Tibial nerve (tissue), 4 donors: ENCODE measurements around the gene BRS3. TPM values are rescaled to one million over a fixed set of nuclear protein-coding genes. Genes with fewer than 3 reads are reported as not detected.
A peak's percentile ranks its signal among the peaks of the same experiment; 100 is the strongest.

Experiments
- DNase-seq, 2 donors: peaks; one replicate each; pipeline ENCODE4 v3.0.0-alpha.2; 2019; ENCODE audit warnings: low spot score in 2 of 2
- H3K27ac ChIP-seq, 4 donors: fragments of 200-600 bp; sonication (generic) in 3 of 4; one replicate each; pipeline ENCODE4 v1.5.1; 2017 to 2019; ENCODE audit warnings: mild to moderate bottlenecking in 1 of 4
- H3K27me3 ChIP-seq, 2 donors: fragments of 200-600 bp; sonication (generic) in 1 of 2; one replicate each; pipeline versions ENCODE4 v1.5.1 to v1.6.0; 2017 to 2019
- H3K36me3 ChIP-seq, 3 donors: fragments of 200-600 bp; sonication (generic); one replicate each; pipeline ENCODE4 v1.5.1; 2018 to 2019
- H3K4me1 ChIP-seq, 4 donors: fragments of 200-600 bp; sonication (generic) in 3 of 4; one replicate each; pipeline ENCODE4 v1.5.1; 2017 to 2019
- H3K4me3 ChIP-seq, 4 donors: fragments of 200-600 bp; sonication (generic) in 3 of 4; one replicate each; pipeline ENCODE4 v1.5.1; 2017 to 2019; ENCODE audit warnings: mild to moderate bottlenecking in 1 of 4, moderate library complexity in 1 of 4
- H3K9me3 ChIP-seq, 4 donors: fragments of 200-600 bp; sonication (generic) in 3 of 4; one replicate each; pipeline ENCODE4 v1.5.1; 2017 to 2019
- CTCF ChIP-seq, 5 experiments: fragments of 200-600 bp in 3 of 5; fragments of 450-650 bp in 2 of 5; sonication (generic) in 3 of 5; IDR thresholded peaks; one replicate each; pipeline ENCODE4 v1.5.1; 2016 to 2019; ENCODE audit warnings: antibody characterized with exemption in 5 of 5, mild to moderate bottlenecking in 3 of 5, moderate library complexity in 2 of 5
- EP300 ChIP-seq, 2 donors: sonication (generic); formaldehyde crosslinking; IDR thresholded peaks; one replicate each; pipeline ENCODE4 v1.6.1; 2017; ENCODE audit warnings: antibody characterized with exemption in 2 of 2, mild to moderate bottlenecking in 1 of 2
- POLR2A ChIP-seq, 2 donors: fragments of 450-650 bp; IDR thresholded peaks; one replicate each; pipeline ENCODE4 v1.6.1; 2017; ENCODE audit warnings: antibody characterized with exemption in 2 of 2, mild to moderate bottlenecking in 2 of 2, moderate library complexity in 2 of 2
- WGBS, 2 donors: methylation state at CpG; one replicate each; pipeline ENCODE4 v1.1.5; 2018; 5-methylcytosine and 5-hydroxymethylcytosine counted together
- total RNA-seq, 4 donors: library from RNA; depleted of rRNA; stranded (reverse); fragments of >200 nt; gene quantifications; one replicate each; pipeline ENCODE4 v1.1.0, GENCODE V29; 2016

BRS3 gene
- total RNA-seq, 4 donors from 2014 or later, result not detected

GRCh38 chrX:136497556-136498052 is 9.9 kb downstream of the BRS3 start, which contains the start of gene HTATSF1:
Gene HTATSF1, plus strand, starts transcription at chrX:136497592. Its CDS starts 93 bp downstream, at chrX:136497685.
- peaks cover 0 to 12% (median 0%) of the 10 kb centered on the region in 3 donors for H3K36me3 ChIP-seq
- TF ChIP-seq POLR2A (IDR thresholded peaks at IDR 0.05) (no peak), EP300 (IDR thresholded peaks at IDR 0.05) (peak in 1 of 2 donors; percentile 56)
- H3K4me3 ChIP-seq, result peak within 1 kb of the TSS; percentile 38 to 69 (median 58)
- H3K9me3 ChIP-seq, result no peaks in the 10 kb centered on the region
- no peak for DNase-seq
- peak within 1 kb of the TSS; percentile 93 to 99 (median 93) for H3K27ac ChIP-seq
- no peaks in the 10 kb centered on the region for H3K27me3 ChIP-seq
- 3 to 52% methylated on average over 4 to 33 of the region's 35 CpGs for WGBS, 2 donors
- peaks cover 0 to 21% (median 0%) of the 10 kb centered on the region in 4 donors for H3K4me1 ChIP-seq

GRCh38 chrX:136519069-136519468 is 31.3 kb downstream of the BRS3 start:
- no peak for DNase-seq
- TF ChIP-seq CTCF (IDR thresholded peaks at IDR 0.05) (no peak), POLR2A (IDR thresholded peaks at IDR 0.05) (no peak), EP300 (IDR thresholded peaks at IDR 0.05) (no peak)
- no peaks in the 10 kb centered on the region for H3K36me3 ChIP-seq
- peaks cover 0 to 14% of the 10 kb centered on the region in 2 donors for H3K27me3 ChIP-seq
- H3K9me3 ChIP-seq, result no peaks in the 10 kb centered on the region
- no peak overlapping the region for H3K4me3 ChIP-seq
- H3K4me1 ChIP-seq, result no peaks in the 10 kb centered on the region
- no peak overlapping the region for H3K27ac ChIP-seq
- WGBS, 2 donors, result 70 to 81% methylated on average over 5 of the region's 5 CpGs

- H3K27ac ChIP-seq, result no peak overlapping the region
- TF ChIP-seq POLR2A (IDR thresholded peaks at IDR 0.05), result no peak
- TF ChIP-seq CTCF (IDR thresholded peaks at IDR 0.05), result no peak
- no peak for TF ChIP-seq EP300 (IDR thresholded peaks at IDR 0.05)
- H3K36me3 ChIP-seq, result no peaks in the 10 kb centered on the region
- DNase-seq, result no peak
- H3K4me1 ChIP-seq, result peaks cover 0 to 12% (median 0%) of the 10 kb centered on the region in 4 donors
- no peak overlapping the region for H3K4me3 ChIP-seq
- H3K9me3 ChIP-seq, result no peaks in the 10 kb centered on the region
- peaks cover 0 to under 1% of the 10 kb centered on the region in 2 donors for H3K27me3 ChIP-seq
Measured at GRCh38 chrX:136523770-136524169, 36.0 kb downstream of the BRS3 start.

- Histone ChIP-seq H3K27me3 (no peaks in the 10 kb centered on the region), H3K36me3 (no peaks in the 10 kb centered on the region), H3K4me3 (no peak overlapping the region), H3K9me3 (no peaks in the 10 kb centered on the region), H3K4me1 (peaks cover 0 to 12% (median 0%) of the 10 kb centered on the region in 4 donors), H3K27ac (peak overlapping the region in 1 of 4 donors; percentile 50)
- peak; percentile 14 to 57 for DNase-seq
- 14 to 37% methylated on average over 2 of the region's 2 CpGs for WGBS, 2 donors
- TF ChIP-seq POLR2A (IDR thresholded peaks at IDR 0.05), result no peak
- no peak for TF ChIP-seq EP300 (IDR thresholded peaks at IDR 0.05)
- TF ChIP-seq CTCF (IDR thresholded peaks at IDR 0.05), result no peak
Measured at GRCh38 chrX:136525738-136526606, 38.2 kb downstream of the BRS3 start.

- Histone ChIP-seq H3K9me3 (no peaks in the 10 kb centered on the region), H3K4me3 (no peak overlapping the region), H3K4me1 (peaks cover 0 to 12% (median 0%) of the 10 kb centered on the region in 4 donors), H3K36me3 (no peaks in the 10 kb centered on the region), H3K27me3 (peaks cover 0 to 7% of the 10 kb centered on the region in 2 donors), H3K27ac (no peak overlapping the region)
- no peak for DNase-seq
- TF ChIP-seq EP300 (IDR thresholded peaks at IDR 0.05), result no peak
- no peak for TF ChIP-seq POLR2A (IDR thresholded peaks at IDR 0.05)
- TF ChIP-seq CTCF (IDR thresholded peaks at IDR 0.05), result no peak
- 71 to 78% methylated on average over 8 of the region's 8 CpGs for WGBS, 2 donors
Measured at GRCh38 chrX:136528645-136529315, 41.0 kb downstream of the BRS3 start.
